OCI-LY3 (cell line): ENCODE measurements around the gene JUND.

Experiments
- CTCF ChIP-seq: fragments of 200-600, 300-600 bp; sonication (generic); IDR thresholded peaks from 2 replicates; pipeline ENCODE4 v1.5.1; 2014; ENCODE audit warnings: antibody characterized with exemption, low read length, low read depth
- EZH2phosphoT487 ChIP-seq: fragments of 200-600 bp; shearing (Covaris generic); IDR thresholded peaks from 2 replicates; pipeline ENCODE4 v1.6.1; 2018; ENCODE audit warnings: antibody characterized with exemption, mixed run types, low read depth

- TF ChIP-seq CTCF (no peak), EZH2phosphoT487 (no peak)
These were observed 15.8 kb downstream of the JUND start for GRCh38 chr19:18265582-18265981.
